NCI-H2171 (cell line): Measurements from ENCODE around the gene SLC26A1.
A peak's percentile ranks its signal among the peaks of the same experiment; 100 is the strongest.
"Not testable (repeated sequence)": the region's sequence is repeated elsewhere in the genome, so short reads cannot be mapped to it uniquely, and the experiment has no call there.

ENCODE experiments used
- DNase-seq: peaks from one replicate; lab custom pipeline; 2025; lab: John Stamatoyannopoulos, UW

Gene SLC26A1

GRCh38 chr4:982814-983213, 10.4 kb downstream of the SLC26A1 start:
- DNase-seq, result no peak

DNA sequence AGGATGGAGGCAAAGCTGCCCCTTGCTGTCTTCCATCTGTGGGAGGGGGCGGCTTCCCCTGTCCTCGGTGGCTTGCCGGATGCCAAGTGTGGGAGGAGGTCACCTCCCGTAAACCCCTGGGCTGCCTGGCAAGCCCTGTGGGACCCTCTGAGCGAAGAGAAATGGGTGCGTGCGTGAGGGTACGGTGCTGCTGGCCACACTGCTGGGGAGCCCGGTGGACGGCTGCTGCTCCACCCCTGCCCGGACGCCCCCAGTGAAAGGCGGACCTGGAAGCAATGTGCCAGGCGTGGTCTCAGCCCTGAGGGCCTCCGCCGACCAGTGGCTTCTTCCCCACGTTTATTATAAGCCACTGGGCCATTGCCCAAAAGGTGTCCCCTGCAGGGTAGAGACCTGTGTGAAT, 10.9 kb downstream of the SLC26A1 start:
- DNase-seq, result no peak

GRCh38 chr4:978957-979701, 14.1 kb downstream of the SLC26A1 start:
- DNase-seq, result no peak

DNA sequence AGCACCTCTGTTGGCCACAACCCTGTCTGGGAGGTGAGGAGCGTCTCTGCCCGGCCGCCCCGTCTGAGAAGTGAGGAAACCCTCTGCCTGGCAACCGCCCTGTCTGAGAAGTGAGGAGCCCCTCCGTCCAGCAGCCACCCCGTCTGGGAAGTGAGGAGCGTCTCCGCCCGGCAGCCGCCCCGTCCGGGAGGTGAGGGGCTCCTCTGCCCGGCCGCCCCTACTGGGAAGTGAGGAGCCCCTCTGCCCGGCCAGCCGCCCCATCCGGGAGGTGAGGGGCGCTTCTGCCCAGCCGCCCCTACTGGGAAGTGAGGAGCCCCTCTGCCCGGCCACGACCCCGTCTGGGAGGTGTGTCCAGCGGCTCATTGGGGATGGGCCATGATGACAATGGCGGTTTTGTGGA, 17.2 kb downstream of the SLC26A1 start:
- DNase-seq, result not testable (repeated sequence)

- no peak for DNase-seq
Measured at GRCh38 chr4:974668-975067, 18.5 kb downstream of the SLC26A1 start.

DNA sequence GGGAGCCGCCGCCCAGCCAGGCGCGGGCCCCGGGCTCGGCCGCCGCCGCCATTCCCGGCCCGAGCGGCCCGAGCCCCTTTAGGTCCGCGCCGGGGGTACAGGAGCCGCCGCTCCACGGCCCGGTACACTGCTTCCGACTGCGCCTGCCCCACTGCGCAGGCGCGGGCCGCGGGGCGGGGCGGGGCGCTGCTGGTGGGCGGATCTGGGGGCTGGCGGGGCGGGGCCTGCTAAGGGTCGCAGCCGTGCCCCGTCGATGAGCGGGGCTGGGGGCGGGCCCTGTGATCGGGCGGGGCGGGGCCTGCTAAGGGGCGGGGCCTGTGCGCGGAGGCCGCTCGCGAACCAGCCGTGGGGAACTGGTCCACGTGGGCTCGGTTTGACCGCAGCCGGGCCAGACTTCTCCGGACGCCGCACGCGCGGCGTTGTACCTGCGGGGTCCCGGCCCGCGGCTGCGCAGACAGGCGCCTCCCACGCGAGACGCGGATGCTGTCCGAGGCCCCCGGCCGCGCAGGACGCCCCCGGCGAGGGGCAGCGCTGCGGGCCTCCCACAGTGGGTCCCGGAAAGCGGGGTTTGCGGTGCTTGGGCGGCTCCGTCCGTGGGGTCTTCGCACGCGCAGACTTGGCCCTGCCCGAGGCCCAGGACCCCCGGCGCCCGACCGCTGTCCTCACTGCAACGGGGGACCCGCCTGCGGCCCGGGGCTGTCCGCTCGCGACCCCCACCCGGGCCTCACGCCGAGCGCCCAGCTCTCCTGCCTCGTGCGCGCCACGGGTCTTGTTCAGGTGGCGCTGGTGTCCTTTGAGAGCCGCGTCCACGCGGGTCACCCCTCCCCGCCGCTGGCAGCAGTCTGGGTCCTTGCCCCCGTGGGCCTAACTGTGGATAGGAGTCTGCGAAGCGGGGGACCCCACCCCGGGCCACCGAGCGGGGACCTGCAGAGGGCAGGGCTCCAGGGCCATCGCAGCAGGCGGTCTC, 19.5 kb downstream of the SLC26A1 start, which contains the start of gene DGKQ:
Gene DGKQ (minus strand): TSS at position 139 of the 967 bp plus-strand sequence. CDS start 87 bp downstream, at position 52.
- DNase-seq, result peak; percentile 24

- no peak for DNase-seq
Measured at GRCh38 chr4:972651-973424, 20.4 kb downstream of the SLC26A1 start.

GRCh38 chr4:971666-972500, 21.3 kb downstream of the SLC26A1 start:
- no peak for DNase-seq

GRCh38 chr4:970854-971520, 22.2 kb downstream of the SLC26A1 start:
- DNase-seq, result no peak

- DNase-seq, result no peak
Measured at GRCh38 chr4:970046-970745, 23.0 kb downstream of the SLC26A1 start.

GRCh38 chr4:968621-969394, 24.4 kb downstream of the SLC26A1 start:
- no peak for DNase-seq

DNA sequence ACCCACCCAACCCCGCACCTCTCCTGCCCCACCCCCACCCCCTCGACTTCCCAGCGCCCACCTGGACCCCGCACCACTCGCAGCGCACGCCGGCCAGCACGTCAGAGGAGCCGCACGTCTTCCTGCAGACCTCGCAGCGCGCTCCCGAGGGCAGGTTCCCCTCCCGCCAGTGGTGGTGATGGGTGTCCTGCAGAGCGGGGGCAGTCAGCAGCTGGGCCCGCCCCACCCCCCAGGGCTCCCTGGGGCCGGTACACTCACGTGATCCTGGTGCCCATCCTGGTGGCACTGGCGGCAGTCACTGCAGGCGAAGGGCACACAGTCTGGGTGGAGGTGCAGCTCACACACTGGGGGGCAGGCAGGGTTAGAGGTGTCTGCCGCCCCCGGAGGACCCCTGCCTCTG, 25.0 kb downstream of the SLC26A1 start:
- DNase-seq, result no peak

DNA sequence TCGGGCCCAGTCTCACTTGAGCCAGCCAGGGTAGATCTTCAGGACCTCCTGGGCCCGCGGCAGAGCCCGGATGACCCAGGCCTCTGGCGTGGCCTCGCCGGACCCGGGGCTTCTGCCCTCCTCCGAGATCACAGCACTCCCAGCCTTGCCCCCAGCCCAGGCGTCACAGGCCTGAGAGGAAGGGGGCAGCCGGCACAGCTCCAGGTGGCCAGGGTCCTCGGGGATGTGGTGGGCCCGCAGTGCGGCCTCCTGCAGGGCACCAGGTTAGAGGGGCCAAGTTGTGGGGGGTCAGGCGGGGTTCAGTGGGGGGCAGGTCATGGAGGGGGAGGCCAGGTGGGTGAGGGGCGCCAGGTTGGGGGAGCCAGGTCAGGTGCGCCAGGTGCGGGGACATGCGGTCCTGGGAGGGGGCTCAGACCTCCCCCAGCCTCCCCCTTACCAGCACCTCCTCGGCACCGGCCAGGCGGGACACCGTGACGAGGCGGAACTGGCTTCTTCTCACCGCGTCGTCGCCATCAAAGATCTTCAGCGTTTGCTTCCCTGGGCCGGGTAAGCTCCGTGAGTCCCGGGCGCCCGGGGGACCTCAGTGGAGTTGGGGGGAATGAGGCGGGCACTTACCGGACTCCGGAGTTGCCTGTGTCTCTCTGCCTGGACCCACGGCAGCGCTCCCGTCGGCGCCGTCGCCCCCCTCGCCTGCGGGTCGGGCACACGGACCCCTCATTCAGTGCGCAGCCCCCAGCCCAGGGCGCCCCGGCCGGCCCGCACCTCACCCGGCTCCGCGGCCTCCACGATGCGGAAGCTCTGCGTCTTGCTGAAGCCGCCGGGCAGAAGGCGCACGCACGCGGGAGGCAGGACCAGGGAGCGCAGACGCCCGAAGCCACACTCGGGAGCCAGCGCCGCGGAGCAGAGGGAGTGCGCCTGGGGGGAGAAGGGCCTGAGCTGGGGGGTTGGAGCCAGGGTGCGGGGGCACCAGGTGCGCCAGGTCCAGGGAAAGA, 25.8 kb downstream of the SLC26A1 start:
- DNase-seq, result no peak

GRCh38 chr4:966266-967112, 26.7 kb downstream of the SLC26A1 start:
- DNase-seq, result no peak

DNA sequence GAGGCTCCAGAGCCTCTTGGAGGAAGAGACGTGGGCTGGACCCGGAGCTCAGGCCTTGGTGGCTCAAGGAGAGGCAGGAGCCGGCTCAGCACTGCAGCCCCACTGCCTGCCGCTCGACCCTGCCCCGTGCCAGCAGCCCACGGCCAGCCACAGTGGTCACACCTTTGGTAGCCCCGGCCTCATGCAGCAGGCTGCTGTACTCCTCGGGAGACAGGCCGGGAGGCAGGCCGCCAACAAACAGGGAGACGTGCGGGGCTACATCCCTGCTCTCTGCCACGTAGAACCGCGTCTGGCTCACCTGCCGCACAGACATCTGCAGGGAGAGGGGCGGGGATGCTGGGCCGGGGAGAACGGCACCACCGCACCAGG, 27.5 kb downstream of the SLC26A1 start:
- DNase-seq, result no peak

- DNase-seq, result no peak
Measured at GRCh38 chr4:965048-965765, 28.0 kb downstream of the SLC26A1 start.
